Astrocyte (in vitro differentiated cells and primary cell): Measurements from ENCODE around the gene KCNMA1. TPM values are rescaled to one million over a fixed set of nuclear protein-coding genes. Genes with fewer than 3 reads are reported as not detected.
A peak's percentile ranks its signal among the peaks of the same experiment; 100 is the strongest.

ENCODE experiments used
- DNase-seq: peaks from one replicate; pipeline ENCODE4 v3.0.0-alpha.2; 2010; ENCODE audit warnings: low read depth
- FAIRE-seq: peaks from 2 replicates; lab custom pipeline; 2011; peaks lifted over from hg19 to GRCh38; lab: Jason Lieb, UNC
- H2AFZ ChIP-seq: 2 replicates; pipeline ENCODE4 v1.6.0; 2012; ENCODE audit warnings: low read depth, low read length, inconsistent platforms
- H3K27ac ChIP-seq: 2 replicates; pipeline ENCODE4 v1.5.1; 2011; ENCODE audit warnings: low read depth, low read length, inconsistent platforms
- H3K27me3 ChIP-seq: 2 replicates; pipeline ENCODE4 v1.6.0; 2011; ENCODE audit warnings: low read length, inconsistent platforms; ENCODE audit not compliant: insufficient read depth
- H3K36me3 ChIP-seq: 2 replicates; pipeline ENCODE4 v1.5.1; 2011; ENCODE audit warnings: low read length, inconsistent platforms; ENCODE audit not compliant: insufficient read depth
- H3K4me1 ChIP-seq: 2 replicates; pipeline ENCODE4 v1.5.1; 2011; ENCODE audit warnings: low read length, inconsistent platforms; ENCODE audit not compliant: insufficient read depth
- H3K4me2 ChIP-seq: 2 replicates; pipeline ENCODE4 v1.6.0; 2012; ENCODE audit warnings: low read length, inconsistent platforms
- H3K4me3 ChIP-seq: 2 replicates; pipeline ENCODE4 v1.5.1; 2011; ENCODE audit warnings: low read depth, mild to moderate bottlenecking, low read length, inconsistent platforms; ENCODE audit not compliant: insufficient read depth
- H3K79me2 ChIP-seq: 2 replicates; pipeline ENCODE4 v1.6.0; 2012; ENCODE audit warnings: mild to moderate bottlenecking, low read length, inconsistent platforms; ENCODE audit not compliant: insufficient read depth
- H3K9ac ChIP-seq: 2 replicates; pipeline ENCODE4 v1.6.0; 2012; ENCODE audit warnings: mild to moderate bottlenecking, low read length, inconsistent platforms
- H3K9me3 ChIP-seq: 2 replicates; pipeline ENCODE4 v1.5.1; 2012; ENCODE audit warnings: low read depth, mild to moderate bottlenecking, low read length, inconsistent platforms; ENCODE audit not compliant: insufficient read depth
- H4K20me1 ChIP-seq: 2 replicates; pipeline ENCODE4 v1.6.0; 2012; ENCODE audit warnings: low read length, inconsistent platforms; ENCODE audit not compliant: insufficient read depth
- H3K27ac Mint-ChIP-seq: one replicate; pipeline ENCODE4 v1.8.0; 2021; ENCODE audit warnings: mild to moderate bottlenecking, mixed read lengths; ENCODE audit not compliant: unreplicated experiment
- H3K27me3 Mint-ChIP-seq: one replicate; pipeline ENCODE4 v1.8.0; 2021; ENCODE audit warnings: low read depth, mixed read lengths; ENCODE audit not compliant: unreplicated experiment
- H3K36me3 Mint-ChIP-seq: one replicate; pipeline ENCODE4 v1.8.0; 2021; ENCODE audit warnings: low read depth, mixed read lengths; ENCODE audit not compliant: unreplicated experiment
- H3K4me1 Mint-ChIP-seq: one replicate; pipeline ENCODE4 v1.8.0; 2021; ENCODE audit warnings: low read depth, mixed read lengths; ENCODE audit not compliant: unreplicated experiment
- H3K4me3 Mint-ChIP-seq: one replicate; pipeline ENCODE4 v1.8.0; 2021; ENCODE audit warnings: mild to moderate bottlenecking, moderate library complexity, mixed read lengths; ENCODE audit not compliant: unreplicated experiment
- H3K9me3 Mint-ChIP-seq: one replicate; pipeline ENCODE4 v1.8.0; 2021; ENCODE audit warnings: mild to moderate bottlenecking, mixed read lengths; ENCODE audit not compliant: unreplicated experiment
- EZH2 ChIP-seq: IDR thresholded peaks from 2 replicates; pipeline ENCODE4 v1.6.1; 2012; ENCODE audit warnings: mild to moderate bottlenecking, low read length, inconsistent platforms; ENCODE audit not compliant: insufficient read depth
- total RNA-seq: library from RNA; stranded (reverse); gene quantifications from 2 replicates; pipeline ENCODE4 v1.2.1, GENCODE V29; 2021
- TF ChIP-seq, protein P1 (sequence below): IDR thresholded peaks from 2 replicates; pipeline ENCODE4 v1.5.1; 2011; ENCODE audit warnings: low read depth, mild to moderate bottlenecking, inconsistent platforms, low read length, moderate library complexity; ENCODE audit not compliant: insufficient read depth

KCNMA1 gene
- total RNA-seq, 1 donor from 2014 or later, result 45.8 TPM

DNA sequence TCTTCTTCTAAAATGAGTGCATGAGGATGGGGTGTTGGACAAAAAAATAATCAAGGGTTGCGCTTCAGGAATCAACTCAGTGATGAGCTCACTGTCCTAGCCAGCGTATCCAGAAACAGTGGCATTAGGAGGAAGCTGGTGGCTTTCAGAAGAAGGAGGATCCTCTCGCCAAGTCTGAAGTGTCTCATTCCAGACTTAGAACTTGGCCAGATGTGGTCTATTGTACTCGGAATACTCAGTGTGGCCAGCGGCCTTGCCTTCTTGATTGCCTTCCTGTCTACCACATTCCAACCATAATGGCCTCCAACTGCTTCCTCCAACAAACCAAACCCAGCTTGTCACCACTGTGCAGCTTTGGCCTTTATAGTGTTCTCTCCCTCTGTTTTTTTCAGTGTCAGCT is 732.4 kb downstream of the KCNMA1 start:
- DNase-seq, result no peak
- peaks cover 8% of the 10 kb centered on the region for H3K9me3 Mint-ChIP-seq
- H3K27me3 Mint-ChIP-seq, result no peaks in the 10 kb centered on the region
- H3K27ac Mint-ChIP-seq, result no peak overlapping the region
- peaks cover 11% of the 10 kb centered on the region for H3K36me3 Mint-ChIP-seq
- H4K20me1 ChIP-seq, result no peaks in the 10 kb centered on the region
- H2AFZ ChIP-seq, result no peak overlapping the region
- no peak for TF ChIP-seq EZH2
- TF ChIP-seq, protein P1, sequence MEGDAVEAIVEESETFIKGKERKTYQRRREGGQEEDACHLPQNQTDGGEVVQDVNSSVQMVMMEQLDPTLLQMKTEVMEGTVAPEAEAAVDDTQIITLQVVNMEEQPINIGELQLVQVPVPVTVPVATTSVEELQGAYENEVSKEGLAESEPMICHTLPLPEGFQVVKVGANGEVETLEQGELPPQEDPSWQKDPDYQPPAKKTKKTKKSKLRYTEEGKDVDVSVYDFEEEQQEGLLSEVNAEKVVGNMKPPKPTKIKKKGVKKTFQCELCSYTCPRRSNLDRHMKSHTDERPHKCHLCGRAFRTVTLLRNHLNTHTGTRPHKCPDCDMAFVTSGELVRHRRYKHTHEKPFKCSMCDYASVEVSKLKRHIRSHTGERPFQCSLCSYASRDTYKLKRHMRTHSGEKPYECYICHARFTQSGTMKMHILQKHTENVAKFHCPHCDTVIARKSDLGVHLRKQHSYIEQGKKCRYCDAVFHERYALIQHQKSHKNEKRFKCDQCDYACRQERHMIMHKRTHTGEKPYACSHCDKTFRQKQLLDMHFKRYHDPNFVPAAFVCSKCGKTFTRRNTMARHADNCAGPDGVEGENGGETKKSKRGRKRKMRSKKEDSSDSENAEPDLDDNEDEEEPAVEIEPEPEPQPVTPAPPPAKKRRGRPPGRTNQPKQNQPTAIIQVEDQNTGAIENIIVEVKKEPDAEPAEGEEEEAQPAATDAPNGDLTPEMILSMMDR, result no peak
- H3K4me3 ChIP-seq, result no peak overlapping the region
- no peak overlapping the region for H3K27ac ChIP-seq
- no peaks in the 10 kb centered on the region for H3K4me1 Mint-ChIP-seq
- no peak overlapping the region for H3K4me2 ChIP-seq
- no peaks in the 10 kb centered on the region for H3K4me1 ChIP-seq
- no peaks in the 10 kb centered on the region for H3K79me2 ChIP-seq
- H3K27me3 ChIP-seq, result no peaks in the 10 kb centered on the region
- no peak overlapping the region for H3K9ac ChIP-seq
- no peak overlapping the region for H3K4me3 Mint-ChIP-seq
- no peaks in the 10 kb centered on the region for H3K36me3 ChIP-seq
- no peaks in the 10 kb centered on the region for H3K9me3 ChIP-seq
- no peak for FAIRE-seq

DNA sequence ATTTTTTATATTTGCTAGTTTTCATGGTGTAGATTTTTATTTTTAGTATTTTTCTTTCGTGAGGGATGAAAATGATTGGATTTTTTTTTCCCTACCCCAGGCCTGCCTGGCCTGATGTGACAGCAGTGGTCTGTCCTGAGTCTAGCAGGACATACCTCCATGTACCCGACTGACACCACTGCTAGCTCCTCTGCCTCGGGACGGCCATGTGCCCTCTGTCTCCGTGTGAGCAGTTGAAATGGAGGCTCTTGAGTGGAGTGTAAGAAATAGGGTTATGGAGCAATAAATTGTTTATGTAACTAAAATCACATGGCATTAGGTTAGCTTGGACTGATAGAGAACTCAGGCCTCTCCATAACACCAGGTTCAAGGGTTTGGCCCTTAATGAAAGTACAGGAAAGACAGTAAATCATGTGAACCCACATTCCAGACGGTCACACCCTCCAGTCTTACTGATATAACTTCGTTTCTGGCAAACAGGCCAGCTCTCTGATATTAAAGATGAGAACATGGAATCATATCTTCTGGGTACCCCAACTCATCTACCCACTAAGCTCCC is 734.1 kb downstream of the KCNMA1 start:
- no peaks in the 10 kb centered on the region for H3K9me3 ChIP-seq
- Mint-ChIP-seq H3K27ac (no peak overlapping the region), H3K9me3 (peaks cover 2% of the 10 kb centered on the region), H3K27me3 (no peaks in the 10 kb centered on the region), H3K4me3 (no peak overlapping the region), H3K4me1 (no peaks in the 10 kb centered on the region), H3K36me3 (peaks cover 3% of the 10 kb centered on the region)
- FAIRE-seq (no peak), DNase-seq (no peak)
- H3K4me1 ChIP-seq, result no peaks in the 10 kb centered on the region
- no peak overlapping the region for H3K9ac ChIP-seq
- TF ChIP-seq, protein P1, result no peak
- no peak for TF ChIP-seq EZH2
- H3K36me3 ChIP-seq, result no peaks in the 10 kb centered on the region
- H3K27me3 ChIP-seq, result no peaks in the 10 kb centered on the region
- no peak overlapping the region for H3K4me3 ChIP-seq
- no peak overlapping the region for H3K27ac ChIP-seq
- H4K20me1 ChIP-seq, result no peaks in the 10 kb centered on the region
- H3K79me2 ChIP-seq, result no peaks in the 10 kb centered on the region
- H2AFZ ChIP-seq, result no peak overlapping the region
- no peak overlapping the region for H3K4me2 ChIP-seq

DNA sequence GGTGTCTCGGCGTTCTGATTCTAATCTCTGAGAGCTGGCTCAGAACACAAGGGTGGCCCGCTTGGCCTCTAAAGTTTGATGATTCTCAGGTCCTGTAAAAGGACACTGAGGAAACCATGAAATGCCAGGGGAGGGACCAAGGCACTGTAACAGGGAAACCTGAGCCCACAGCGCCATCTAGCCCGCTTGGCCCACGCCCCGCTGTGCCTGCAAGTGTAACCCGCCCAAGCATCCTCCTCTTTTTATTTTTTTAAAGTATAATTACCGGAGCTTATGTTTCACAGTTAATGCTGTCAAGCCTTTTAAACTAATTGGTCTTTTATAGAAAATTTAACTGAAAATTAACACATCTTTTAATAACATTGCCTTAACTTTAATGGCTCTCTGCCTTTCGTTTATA is 734.7 kb downstream of the KCNMA1 start:
- Mint-ChIP-seq H3K27ac (no peak overlapping the region), H3K4me1 (no peaks in the 10 kb centered on the region), H3K9me3 (peaks cover 2% of the 10 kb centered on the region), H3K36me3 (peaks cover 3% of the 10 kb centered on the region), H3K4me3 (no peak overlapping the region), H3K27me3 (no peaks in the 10 kb centered on the region)
- DNase-seq (no peak), FAIRE-seq (no peak)
- no peak overlapping the region for H3K27ac ChIP-seq
- H3K9ac ChIP-seq, result no peak overlapping the region
- no peak overlapping the region for H2AFZ ChIP-seq
- no peaks in the 10 kb centered on the region for H3K4me1 ChIP-seq
- H3K36me3 ChIP-seq, result no peaks in the 10 kb centered on the region
- no peaks in the 10 kb centered on the region for H3K79me2 ChIP-seq
- H3K9me3 ChIP-seq, result no peaks in the 10 kb centered on the region
- H3K27me3 ChIP-seq, result no peaks in the 10 kb centered on the region
- no peaks in the 10 kb centered on the region for H4K20me1 ChIP-seq
- no peak overlapping the region for H3K4me2 ChIP-seq
- H3K4me3 ChIP-seq, result no peak overlapping the region
- no peak for TF ChIP-seq EZH2
- TF ChIP-seq, protein P1, result peak; percentile 29
